Gastrocnemius medialis (tissue), 4 donors: Measurements from ENCODE around the gene NTNG1.

Experiments
- CTCF ChIP-seq, 5 experiments: fragments of 450-650 bp in 3 of 5; fragments of 200-600 bp in 2 of 5; sonication (generic) in 2 of 5; IDR thresholded peaks in 4 of 5; conservative IDR thresholded peaks in 1 of 5; 1 replicate in 4 of 5; 2 replicates in 1 of 5; pipeline ENCODE4 v1.5.1; 2016 to 2019; ENCODE audit warnings: antibody characterized with exemption in 5 of 5, mild to moderate bottlenecking in 3 of 5, moderate library complexity in 3 of 5
- POLR2A ChIP-seq, 2 donors: fragments of 450-650 bp; IDR thresholded peaks; one replicate each; pipeline ENCODE4 v1.6.1; 2017; ENCODE audit warnings: antibody characterized with exemption in 2 of 2, mild to moderate bottlenecking in 2 of 2, moderate library complexity in 2 of 2

DNA sequence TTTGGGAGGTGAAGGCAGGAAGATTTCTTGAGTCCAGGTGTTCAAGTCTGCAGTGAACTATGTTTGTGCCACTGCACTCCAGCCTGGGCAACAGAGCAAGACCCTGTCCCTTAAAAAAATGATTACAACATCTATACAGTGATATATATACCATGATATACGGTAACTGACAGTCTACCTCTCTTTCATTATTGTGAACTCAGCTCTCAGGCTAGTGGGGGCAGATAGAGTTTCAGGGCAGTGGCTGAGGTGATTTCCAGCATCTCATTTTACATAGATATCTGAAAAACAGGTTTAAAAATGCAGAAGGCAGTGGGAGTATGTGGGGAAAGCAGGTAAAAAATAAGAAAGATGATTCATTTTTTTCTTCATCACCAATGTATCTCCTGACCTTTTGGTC, 8.1 kb upstream of the NTNG1 start:
- TF ChIP-seq POLR2A (IDR thresholded peaks at IDR 0.05): no peak
- no peak for TF ChIP-seq CTCF (IDR thresholded peaks at IDR 0.05 in 4 of 5, conservative IDR thresholded peaks at IDR 0.05 in 1 of 5)
